K562 (cell line): ENCODE measurements around the gene CCL2. TPM values are rescaled to one million over a fixed set of nuclear protein-coding genes. Genes with fewer than 3 reads are reported as not detected.

Experiments
- MECOM ChIP-seq: fragments of 250-450 bp; sonication (Bioruptor Pico); IDR thresholded peaks from 2 replicates; pipeline ENCODE4 v1.8.0; 2022; ENCODE audit warnings: inconsistent platforms
- POLR2B ChIP-seq: fragments of 450-650 bp; IDR thresholded peaks from 2 replicates; pipeline ENCODE4 v1.6.1; 2018; ENCODE audit warnings: low read depth; ENCODE audit not compliant: partially characterized antibody
- polyA plus RNA-seq, 8 experiments: library from polyadenylated mRNA; depleted of rRNA in 4 of 8; stranded (reverse) in 5 of 8; unstranded in 3 of 8; fragments of >200 nt; fragmentation: Nextera tagmentation in 2 of 8; fragmentation: Illumina TruSeq in 1 of 8; extraction: Ambion mirVana in 2 of 8; extraction: Trizol in 1 of 8; gene quantifications; 2 replicates each; pipeline versions ENCODE4 v1.2.1 to v1.2.3, GENCODE V29; 2011 to 2014; ENCODE audit warnings: inconsistent platforms in 1 of 8, missing spikeins in 1 of 8
- total RNA-seq, 7 experiments: library from RNA; depleted of rRNA in 6 of 7; stranded (reverse); fragments of >200 nt in 6 of 7; fragmentation: Illumina TruSeq in 2 of 7; extraction: Trizol in 2 of 7; gene quantifications; 2 replicates each; pipeline versions ENCODE4 v1.2.1 to v1.2.3, GENCODE V29; 2011 to 2021; ENCODE audit warnings: low replicate concordance in 1 of 7
- TF ChIP-seq, protein P1 (sequence below): fragments of 450-650 bp; IDR thresholded peaks from 2 replicates; pipeline ENCODE4 v1.6.1; 2016; ENCODE audit warnings: mild to moderate bottlenecking, moderate library complexity

The CCL2 gene
- total and polyA plus RNA-seq, 9 of the 15 experiments (the other 6 are each of a cell fraction or from before 2014, with no cell fraction given), result 0.54 to 5.4 (median 0.88) TPM

DNA sequence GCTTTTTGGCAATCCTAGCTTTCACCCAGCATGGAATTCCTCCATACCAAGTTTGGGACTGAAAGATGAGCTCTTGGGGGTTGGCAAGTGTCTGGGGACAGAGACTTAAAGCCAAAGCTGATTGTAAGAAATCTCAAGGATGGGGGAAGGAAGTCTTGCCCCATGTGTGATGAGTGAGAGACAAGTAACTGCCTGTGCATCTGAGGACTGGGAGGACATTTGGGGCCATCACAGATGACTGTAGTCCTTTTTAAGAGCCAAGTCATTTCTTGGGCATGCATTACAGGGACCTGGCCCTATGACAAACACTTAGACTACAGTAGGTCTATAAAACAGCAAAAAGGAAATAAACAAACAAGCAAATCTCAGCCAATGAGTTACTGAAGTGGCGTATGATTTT, 36.3 kb upstream of the CCL2 start (continued):
- no peak for TF ChIP-seq POLR2B
- TF ChIP-seq, protein P1, sequence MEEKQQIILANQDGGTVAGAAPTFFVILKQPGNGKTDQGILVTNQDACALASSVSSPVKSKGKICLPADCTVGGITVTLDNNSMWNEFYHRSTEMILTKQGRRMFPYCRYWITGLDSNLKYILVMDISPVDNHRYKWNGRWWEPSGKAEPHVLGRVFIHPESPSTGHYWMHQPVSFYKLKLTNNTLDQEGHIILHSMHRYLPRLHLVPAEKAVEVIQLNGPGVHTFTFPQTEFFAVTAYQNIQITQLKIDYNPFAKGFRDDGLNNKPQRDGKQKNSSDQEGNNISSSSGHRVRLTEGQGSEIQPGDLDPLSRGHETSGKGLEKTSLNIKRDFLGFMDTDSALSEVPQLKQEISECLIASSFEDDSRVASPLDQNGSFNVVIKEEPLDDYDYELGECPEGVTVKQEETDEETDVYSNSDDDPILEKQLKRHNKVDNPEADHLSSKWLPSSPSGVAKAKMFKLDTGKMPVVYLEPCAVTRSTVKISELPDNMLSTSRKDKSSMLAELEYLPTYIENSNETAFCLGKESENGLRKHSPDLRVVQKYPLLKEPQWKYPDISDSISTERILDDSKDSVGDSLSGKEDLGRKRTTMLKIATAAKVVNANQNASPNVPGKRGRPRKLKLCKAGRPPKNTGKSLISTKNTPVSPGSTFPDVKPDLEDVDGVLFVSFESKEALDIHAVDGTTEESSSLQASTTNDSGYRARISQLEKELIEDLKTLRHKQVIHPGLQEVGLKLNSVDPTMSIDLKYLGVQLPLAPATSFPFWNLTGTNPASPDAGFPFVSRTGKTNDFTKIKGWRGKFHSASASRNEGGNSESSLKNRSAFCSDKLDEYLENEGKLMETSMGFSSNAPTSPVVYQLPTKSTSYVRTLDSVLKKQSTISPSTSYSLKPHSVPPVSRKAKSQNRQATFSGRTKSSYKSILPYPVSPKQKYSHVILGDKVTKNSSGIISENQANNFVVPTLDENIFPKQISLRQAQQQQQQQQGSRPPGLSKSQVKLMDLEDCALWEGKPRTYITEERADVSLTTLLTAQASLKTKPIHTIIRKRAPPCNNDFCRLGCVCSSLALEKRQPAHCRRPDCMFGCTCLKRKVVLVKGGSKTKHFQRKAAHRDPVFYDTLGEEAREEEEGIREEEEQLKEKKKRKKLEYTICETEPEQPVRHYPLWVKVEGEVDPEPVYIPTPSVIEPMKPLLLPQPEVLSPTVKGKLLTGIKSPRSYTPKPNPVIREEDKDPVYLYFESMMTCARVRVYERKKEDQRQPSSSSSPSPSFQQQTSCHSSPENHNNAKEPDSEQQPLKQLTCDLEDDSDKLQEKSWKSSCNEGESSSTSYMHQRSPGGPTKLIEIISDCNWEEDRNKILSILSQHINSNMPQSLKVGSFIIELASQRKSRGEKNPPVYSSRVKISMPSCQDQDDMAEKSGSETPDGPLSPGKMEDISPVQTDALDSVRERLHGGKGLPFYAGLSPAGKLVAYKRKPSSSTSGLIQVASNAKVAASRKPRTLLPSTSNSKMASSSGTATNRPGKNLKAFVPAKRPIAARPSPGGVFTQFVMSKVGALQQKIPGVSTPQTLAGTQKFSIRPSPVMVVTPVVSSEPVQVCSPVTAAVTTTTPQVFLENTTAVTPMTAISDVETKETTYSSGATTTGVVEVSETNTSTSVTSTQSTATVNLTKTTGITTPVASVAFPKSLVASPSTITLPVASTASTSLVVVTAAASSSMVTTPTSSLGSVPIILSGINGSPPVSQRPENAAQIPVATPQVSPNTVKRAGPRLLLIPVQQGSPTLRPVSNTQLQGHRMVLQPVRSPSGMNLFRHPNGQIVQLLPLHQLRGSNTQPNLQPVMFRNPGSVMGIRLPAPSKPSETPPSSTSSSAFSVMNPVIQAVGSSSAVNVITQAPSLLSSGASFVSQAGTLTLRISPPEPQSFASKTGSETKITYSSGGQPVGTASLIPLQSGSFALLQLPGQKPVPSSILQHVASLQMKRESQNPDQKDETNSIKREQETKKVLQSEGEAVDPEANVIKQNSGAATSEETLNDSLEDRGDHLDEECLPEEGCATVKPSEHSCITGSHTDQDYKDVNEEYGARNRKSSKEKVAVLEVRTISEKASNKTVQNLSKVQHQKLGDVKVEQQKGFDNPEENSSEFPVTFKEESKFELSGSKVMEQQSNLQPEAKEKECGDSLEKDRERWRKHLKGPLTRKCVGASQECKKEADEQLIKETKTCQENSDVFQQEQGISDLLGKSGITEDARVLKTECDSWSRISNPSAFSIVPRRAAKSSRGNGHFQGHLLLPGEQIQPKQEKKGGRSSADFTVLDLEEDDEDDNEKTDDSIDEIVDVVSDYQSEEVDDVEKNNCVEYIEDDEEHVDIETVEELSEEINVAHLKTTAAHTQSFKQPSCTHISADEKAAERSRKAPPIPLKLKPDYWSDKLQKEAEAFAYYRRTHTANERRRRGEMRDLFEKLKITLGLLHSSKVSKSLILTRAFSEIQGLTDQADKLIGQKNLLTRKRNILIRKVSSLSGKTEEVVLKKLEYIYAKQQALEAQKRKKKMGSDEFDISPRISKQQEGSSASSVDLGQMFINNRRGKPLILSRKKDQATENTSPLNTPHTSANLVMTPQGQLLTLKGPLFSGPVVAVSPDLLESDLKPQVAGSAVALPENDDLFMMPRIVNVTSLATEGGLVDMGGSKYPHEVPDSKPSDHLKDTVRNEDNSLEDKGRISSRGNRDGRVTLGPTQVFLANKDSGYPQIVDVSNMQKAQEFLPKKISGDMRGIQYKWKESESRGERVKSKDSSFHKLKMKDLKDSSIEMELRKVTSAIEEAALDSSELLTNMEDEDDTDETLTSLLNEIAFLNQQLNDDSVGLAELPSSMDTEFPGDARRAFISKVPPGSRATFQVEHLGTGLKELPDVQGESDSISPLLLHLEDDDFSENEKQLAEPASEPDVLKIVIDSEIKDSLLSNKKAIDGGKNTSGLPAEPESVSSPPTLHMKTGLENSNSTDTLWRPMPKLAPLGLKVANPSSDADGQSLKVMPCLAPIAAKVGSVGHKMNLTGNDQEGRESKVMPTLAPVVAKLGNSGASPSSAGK, result no peak
- TF ChIP-seq MECOM (CRISPR knock-in tag), result no peak
